ENCODE data around the gene XRRA1. TPM values are rescaled to one million over a fixed set of nuclear protein-coding genes. Genes with fewer than 3 reads are reported as not detected.

The XRRA1 gene
- total RNA-seq, 1 donor from 2014 or later, result 4.9 TPM

- FAIRE-seq, result no peak
- DNase-seq (ENCODE audit: low spot score in 2 of 2), result no peak
Measured at GRCh38 chr11:74951226-74951625, 2.3 kb upstream of the XRRA1 start.

GRCh38 chr11:74950374-74950969 lies 1.6 kb upstream of the XRRA1 start:
- DNase-seq (ENCODE audit: low spot score in 2 of 2) (no peak), FAIRE-seq (no peak)

DNA sequence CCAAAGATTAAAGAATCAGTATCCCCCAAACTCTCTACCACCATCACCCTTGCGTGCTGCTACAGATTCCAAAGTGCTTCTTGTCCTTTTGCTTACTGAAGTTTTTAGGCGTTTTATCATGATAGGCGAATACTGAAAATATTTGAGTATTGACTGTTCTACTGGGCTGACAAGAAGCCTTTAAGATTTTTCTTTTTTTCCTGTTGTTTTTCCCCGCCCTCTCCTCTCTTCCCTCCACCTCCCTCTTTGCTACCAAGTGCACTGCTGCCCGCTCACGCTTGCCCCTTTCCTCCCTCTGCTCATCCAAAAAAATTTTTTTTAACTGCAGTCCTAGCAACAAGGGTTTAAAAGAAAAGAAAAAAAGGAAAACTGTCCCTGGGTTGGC lies 854 bp upstream of the XRRA1 start:
- DNase-seq (ENCODE audit: low spot score in 2 of 2), result no peak
- FAIRE-seq, result no peak

- DNase-seq (ENCODE audit: low spot score in 2 of 2) (peak in 1 of 2 donors; percentile 27), FAIRE-seq (no peak)
Measured at GRCh38 chr11:74948546-74948897, 369 bp downstream of the XRRA1 start.

DNA sequence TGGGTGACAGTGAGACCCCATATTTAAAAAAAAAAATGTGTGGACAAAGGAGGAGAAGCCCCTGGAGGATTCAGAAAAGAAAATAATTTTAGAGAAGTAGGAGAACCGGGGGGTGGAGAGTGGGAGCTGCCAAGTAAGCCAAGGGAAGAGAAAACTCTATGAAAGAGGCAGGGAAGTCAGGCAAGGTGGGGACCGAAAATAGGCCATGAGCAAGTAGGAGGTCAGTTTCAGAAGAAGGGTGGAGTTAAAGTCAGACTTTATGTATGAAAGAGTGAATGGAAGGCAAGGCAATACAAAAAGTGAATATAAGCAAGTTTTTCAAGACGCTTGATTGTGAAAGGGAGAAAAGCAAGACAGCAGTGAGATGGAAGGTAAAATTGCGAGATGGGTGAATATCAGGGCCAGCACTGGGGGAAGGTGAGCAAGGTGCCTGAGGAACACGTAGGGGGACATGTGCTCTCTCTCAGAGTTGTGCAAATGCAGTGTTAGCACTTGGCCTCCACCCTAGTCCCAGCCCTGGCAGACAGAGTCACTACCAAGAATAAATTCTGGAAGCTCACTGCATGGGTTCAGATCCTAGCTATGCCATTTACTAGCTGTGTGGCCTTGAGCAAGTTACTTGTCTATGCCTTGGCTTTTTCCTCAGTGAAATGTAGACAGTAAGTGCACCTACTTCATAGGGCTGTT lies 6.7 kb downstream of the XRRA1 start:
- FAIRE-seq, result no peak
- no peak for DNase-seq (ENCODE audit: low spot score in 2 of 2)

DNA sequence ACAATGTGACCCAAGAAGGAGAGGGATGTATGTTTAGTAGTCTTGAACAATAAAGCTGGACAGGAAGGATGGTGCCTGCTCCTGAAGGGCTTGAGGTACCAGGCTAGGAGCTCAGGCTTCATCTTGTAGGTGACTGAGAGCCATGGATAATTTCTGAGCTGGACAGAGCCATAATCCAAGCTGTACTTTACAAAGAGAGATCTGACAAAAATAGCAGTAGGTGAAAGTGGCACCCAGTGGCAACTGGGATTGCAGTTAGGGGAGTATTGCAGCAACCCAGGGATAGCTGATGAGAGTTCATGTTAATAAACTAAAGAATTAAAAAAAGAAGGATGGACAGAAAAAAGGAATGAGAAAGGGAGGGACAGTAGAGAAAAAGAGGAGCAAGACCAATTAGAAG lies 7.4 kb downstream of the XRRA1 start:
- FAIRE-seq (no peak), DNase-seq (ENCODE audit: low spot score in 2 of 2) (no peak)

DNA sequence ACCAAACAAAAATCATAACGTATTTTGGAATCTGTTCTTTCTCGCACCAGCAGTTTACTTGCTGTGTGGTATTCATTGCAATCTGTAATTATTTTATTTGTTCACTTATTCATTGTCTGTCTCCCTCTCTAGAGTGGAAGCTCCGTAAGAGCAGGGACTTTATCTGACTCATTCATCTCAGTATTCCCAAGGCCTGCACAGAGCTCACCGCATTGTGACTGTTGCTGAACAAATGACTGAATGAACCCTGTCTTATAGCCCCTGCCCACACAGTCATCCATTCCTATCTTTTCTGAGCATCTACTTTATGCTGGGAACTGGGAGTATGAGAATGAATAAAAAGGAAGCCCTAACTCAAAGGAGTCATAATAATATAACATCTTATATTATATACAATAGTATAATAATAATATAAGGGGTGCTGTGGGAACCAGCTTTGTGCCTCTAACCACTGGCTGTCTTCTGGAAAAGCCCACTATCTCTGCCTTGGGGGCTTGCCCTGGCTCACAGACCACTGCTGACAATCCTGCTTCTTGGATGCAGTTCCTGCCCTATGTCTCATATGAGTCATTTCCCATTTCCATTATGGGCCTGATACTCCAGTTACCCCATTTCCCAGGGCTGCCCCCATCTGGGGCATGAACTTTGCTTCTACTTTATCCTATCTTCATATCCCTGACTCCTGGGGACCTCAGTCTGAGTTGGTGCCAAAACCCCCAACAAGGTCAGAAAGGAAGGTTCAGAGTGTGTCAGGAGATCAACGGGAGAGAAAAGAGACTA lies 11.0 kb downstream of the XRRA1 start:
- FAIRE-seq, result no peak

DNA sequence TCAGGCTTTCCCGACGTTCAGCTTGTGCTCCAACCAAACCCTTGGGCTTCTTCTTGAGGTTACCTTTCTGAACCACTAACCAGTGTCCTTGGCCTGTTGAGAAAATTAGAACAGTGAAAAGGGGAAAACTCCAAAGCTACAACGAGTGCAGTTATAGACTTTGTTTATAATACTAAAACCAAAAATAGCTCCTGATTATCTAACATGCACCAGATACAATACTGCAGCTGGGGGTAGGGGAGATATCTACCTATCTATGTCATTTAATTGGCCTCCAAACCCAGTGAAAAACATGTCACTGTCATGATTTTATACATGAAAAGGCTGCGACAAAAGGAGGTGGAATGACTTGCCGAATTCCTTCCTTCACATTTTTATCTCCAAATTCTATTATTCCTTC lies 11.9 kb downstream of the XRRA1 start:
- DNase-seq (ENCODE audit: low spot score in 2 of 2), result no peak
- no peak for FAIRE-seq

More for the DNA sequence above, 11.0 kb downstream of the XRRA1 start:
- DNase-seq (ENCODE audit: low spot score in 2 of 2), result no peak

- no peak for FAIRE-seq
- DNase-seq (ENCODE audit: low spot score in 2 of 2), result no peak
Measured at GRCh38 chr11:74936087-74936486, 12.8 kb downstream of the XRRA1 start.

DNA sequence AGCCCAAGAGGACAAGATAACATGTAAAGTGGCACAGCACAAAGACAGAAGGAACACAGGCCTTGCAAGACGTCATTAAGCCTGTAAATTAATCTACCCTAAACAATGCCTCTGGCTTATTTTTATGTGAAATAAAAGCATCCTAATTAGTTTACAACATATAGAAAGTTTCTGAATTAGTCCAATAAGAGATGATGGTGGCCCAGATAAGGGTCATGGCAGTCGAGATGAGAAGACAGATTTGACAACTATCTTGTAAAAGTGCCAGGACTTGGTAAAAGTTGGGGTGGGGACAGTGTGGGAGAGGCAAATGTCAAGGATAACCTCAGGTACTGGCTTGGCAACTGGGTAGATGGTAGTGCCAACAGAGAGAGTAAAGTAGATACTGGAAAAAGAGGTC lies 13.6 kb downstream of the XRRA1 start:
- FAIRE-seq (no peak), DNase-seq (ENCODE audit: low spot score in 2 of 2) (no peak)

DNA sequence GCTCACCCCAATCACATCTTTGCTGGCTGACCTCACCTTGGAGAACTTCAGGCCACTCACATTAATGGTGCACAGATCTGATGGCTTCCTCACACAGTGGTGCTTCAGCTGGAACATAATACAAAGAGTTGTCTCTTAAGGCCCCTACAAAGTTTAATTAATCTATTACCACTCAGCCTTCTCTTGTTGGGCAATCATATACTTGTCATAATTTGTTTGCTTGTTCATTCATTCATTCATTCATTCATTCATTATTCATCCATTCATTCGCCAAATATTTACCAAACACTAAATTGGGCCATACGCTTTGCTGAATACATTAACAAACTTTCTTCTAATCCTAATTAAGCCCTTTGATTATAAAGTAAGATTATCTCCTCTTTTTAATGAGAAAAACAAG lies 15.1 kb downstream of the XRRA1 start:
- DNase-seq (ENCODE audit: low spot score in 2 of 2) (no peak), FAIRE-seq (no peak)

- no peak for DNase-seq (ENCODE audit: low spot score in 2 of 2)
Measured at GRCh38 chr11:74932797-74933196, 16.1 kb downstream of the XRRA1 start.

DNA sequence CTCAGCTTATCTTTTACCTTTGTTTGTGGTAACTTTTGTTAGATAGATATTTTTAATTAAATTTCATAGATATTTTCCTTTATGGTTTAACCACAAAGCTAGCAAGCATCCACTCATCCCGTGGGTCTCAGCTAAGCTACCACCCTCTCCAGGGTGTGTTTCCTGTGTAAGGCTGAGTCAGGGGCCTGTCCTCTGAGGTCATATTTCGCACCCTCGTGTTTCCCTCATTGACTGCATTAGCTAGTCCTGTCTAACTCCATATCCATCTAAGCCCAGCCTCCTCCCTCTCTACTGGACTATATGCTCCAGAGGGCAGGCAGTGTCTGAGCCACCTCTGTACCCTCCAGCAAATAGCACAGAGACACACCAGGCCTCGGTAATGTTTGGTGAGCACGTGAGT lies 16.7 kb downstream of the XRRA1 start:
- FAIRE-seq (no peak), DNase-seq (ENCODE audit: low spot score in 2 of 2) (no peak)

More at GRCh38 chr11:74932797-74933196, 16.1 kb downstream of the XRRA1 start:
- no peak for FAIRE-seq

GRCh38 chr11:74929431-74930363 lies 19.2 kb downstream of the XRRA1 start:
- FAIRE-seq (no peak), DNase-seq (ENCODE audit: low spot score in 2 of 2) (peak; percentile 21 to 44)

- DNase-seq (ENCODE audit: low spot score in 2 of 2), result no peak
- no peak for FAIRE-seq
Measured at GRCh38 chr11:74927496-74927895, 21.4 kb downstream of the XRRA1 start.

DNA sequence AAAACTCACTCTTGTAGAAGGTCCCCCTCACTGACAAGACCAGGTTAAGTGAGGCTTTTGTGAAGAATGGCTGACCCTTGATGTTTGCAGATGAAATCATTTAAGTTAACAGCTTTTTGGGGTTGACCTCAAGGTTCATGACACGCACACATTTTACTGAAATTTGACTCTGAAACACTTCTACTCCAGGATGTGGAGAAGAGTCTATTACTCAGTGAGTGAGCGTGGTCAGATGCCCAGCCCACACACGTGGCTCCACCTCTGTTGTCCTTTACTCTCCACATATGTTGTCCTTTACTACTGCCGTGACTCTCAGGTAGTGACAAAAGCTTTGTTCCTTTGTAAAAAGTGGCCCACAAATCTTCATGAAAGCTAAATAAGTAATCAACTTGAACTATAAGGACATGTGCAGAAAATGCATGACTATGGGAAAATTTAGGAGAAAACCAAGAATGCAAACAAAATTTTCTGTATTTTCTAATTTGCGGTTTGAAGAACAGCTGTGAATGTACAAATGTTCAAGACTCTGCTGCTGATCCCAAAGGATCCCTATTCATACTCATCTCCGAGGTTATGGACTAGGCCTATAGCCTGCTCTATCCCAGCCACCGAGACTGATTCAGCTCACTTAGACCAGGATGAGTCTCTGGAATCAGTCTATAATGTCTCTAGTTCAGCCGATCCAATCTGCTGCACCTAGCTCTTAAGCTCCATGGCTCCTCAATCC lies 22.4 kb downstream of the XRRA1 start:
- FAIRE-seq, result no peak
- DNase-seq (ENCODE audit: low spot score in 2 of 2), result no peak

- DNase-seq (ENCODE audit: low spot score in 2 of 2) (no peak), FAIRE-seq (no peak)
Measured at GRCh38 chr11:74925281-74925680, 23.6 kb downstream of the XRRA1 start.

- no peak for DNase-seq (ENCODE audit: low spot score in 2 of 2)
- FAIRE-seq, result no peak
Measured at GRCh38 chr11:74923125-74923524, 25.8 kb downstream of the XRRA1 start.

DNA sequence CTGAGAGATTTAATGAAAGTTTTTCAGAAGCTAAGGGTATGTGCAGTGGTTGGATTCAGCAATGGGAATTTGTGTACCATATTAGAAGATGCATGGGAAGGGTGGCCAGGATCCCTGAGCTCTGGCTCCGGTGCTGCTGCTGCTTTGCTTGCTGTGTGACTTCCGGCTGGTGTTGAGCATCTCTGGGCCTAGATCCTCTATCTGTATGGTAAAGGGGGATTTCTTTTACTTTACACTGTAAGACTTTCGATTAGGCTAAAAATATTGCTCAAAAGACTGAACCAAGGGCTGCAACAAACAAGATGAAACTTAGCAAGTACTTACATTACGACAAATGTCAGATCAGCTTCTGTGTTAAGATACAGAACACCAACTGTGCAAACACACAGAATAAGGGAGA lies 39.1 kb downstream of the XRRA1 start:
- FAIRE-seq (no peak), DNase-seq (ENCODE audit: low spot score in 2 of 2) (no peak)

DNA sequence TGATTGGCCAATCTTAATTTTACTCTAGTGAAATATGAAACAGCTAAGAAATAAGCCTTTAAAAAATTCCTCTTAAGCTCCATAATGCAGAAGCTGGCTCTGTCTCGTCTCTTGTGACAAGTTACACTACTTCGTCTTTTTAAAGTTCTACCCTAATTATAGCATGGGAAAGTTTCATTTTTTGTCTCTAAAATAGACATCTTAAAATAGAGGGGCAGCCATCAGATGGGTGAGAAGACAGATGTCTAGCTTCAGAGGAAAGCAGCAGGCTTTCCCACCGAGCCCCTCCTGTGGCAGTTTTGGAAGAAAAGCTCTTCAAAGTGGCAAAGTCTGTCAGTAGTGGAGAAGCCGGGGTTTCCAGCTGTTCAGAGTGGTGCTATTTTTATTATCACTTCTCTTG lies 39.5 kb downstream of the XRRA1 start:
- no peak for DNase-seq (ENCODE audit: low spot score in 2 of 2)

More for the DNA sequence above, 39.5 kb downstream of the XRRA1 start:
- FAIRE-seq, result no peak
